Medulla oblongata (tissue), 1 donor: ENCODE results near the gene CTAGE6.
"Not testable (repeated sequence)": the region's sequence is repeated elsewhere in the genome, so short reads cannot be mapped to it uniquely, and the experiment has no call there.

Source experiments
- DNase-seq: peaks from one replicate; pipeline ENCODE4 v3.0.0-alpha.2; 2015; ENCODE audit errors: extremely low spot score

The CTAGE6 gene

GRCh38 chr7:143757596-143757995 is at the start of gene CTAGE6:
Gene CTAGE6, minus strand, starts transcription at chr7:143757696. Its CDS starts 38 bp downstream, at chr7:143757658.
- not testable (repeated sequence) for DNase-seq

- not testable (repeated sequence) for DNase-seq
These were observed 49.2 kb upstream of the CTAGE6 start for GRCh38 chr7:143806664-143807071.

- DNase-seq = not testable (repeated sequence)
These were observed 40.4 kb upstream of the CTAGE6 start for GRCh38 chr7:143797896-143798290.

- DNase-seq = not testable (repeated sequence)
These were observed 39.8 kb upstream of the CTAGE6 start for GRCh38 chr7:143797119-143797895.

GRCh38 chr7:143795653-143796052 is 38.2 kb upstream of the CTAGE6 start:
- not testable (repeated sequence) for DNase-seq

- not testable (repeated sequence) for DNase-seq
These were observed 35.1 kb upstream of the CTAGE6 start for GRCh38 chr7:143792633-143793032.

GRCh38 chr7:143785415-143786182 is 28.1 kb upstream of the CTAGE6 start:
- DNase-seq = not testable (repeated sequence)

GRCh38 chr7:143779591-143779990 is 22.1 kb upstream of the CTAGE6 start:
- DNase-seq = not testable (repeated sequence)

GRCh38 chr7:143772738-143773468 is 15.4 kb upstream of the CTAGE6 start:
- not testable (repeated sequence) for DNase-seq

- DNase-seq = not testable (repeated sequence)
These were observed 10.0 kb upstream of the CTAGE6 start for GRCh38 chr7:143767531-143767930.

GRCh38 chr7:143765678-143766077 is 8.2 kb upstream of the CTAGE6 start:
- not testable (repeated sequence) for DNase-seq

GRCh38 chr7:143763065-143763464 is 5.6 kb upstream of the CTAGE6 start:
- DNase-seq = not testable (repeated sequence)

GRCh38 chr7:143745340-143745739 is 12.2 kb downstream of the CTAGE6 start:
- DNase-seq = not testable (repeated sequence)

- peak; percentile 66 for DNase-seq
These were observed 20.3 kb downstream of the CTAGE6 start for GRCh38 chr7:143737037-143737819.

GRCh38 chr7:143735962-143736361 is 21.5 kb downstream of the CTAGE6 start:
- DNase-seq = no peak

- DNase-seq = no peak
These were observed 23.6 kb downstream of the CTAGE6 start for GRCh38 chr7:143733876-143734275.

GRCh38 chr7:143728333-143728862 is 29.1 kb downstream of the CTAGE6 start:
- DNase-seq = no peak

GRCh38 chr7:143727561-143727960 is 29.9 kb downstream of the CTAGE6 start:
- not testable (repeated sequence) for DNase-seq

GRCh38 chr7:143726143-143726542 is 31.4 kb downstream of the CTAGE6 start:
- DNase-seq = not testable (repeated sequence)

- not testable (repeated sequence) for DNase-seq
These were observed 37.2 kb downstream of the CTAGE6 start for GRCh38 chr7:143720335-143720734.
